Measurements from ENCODE around the gene ABCA4.

The ABCA4 gene

DNA sequence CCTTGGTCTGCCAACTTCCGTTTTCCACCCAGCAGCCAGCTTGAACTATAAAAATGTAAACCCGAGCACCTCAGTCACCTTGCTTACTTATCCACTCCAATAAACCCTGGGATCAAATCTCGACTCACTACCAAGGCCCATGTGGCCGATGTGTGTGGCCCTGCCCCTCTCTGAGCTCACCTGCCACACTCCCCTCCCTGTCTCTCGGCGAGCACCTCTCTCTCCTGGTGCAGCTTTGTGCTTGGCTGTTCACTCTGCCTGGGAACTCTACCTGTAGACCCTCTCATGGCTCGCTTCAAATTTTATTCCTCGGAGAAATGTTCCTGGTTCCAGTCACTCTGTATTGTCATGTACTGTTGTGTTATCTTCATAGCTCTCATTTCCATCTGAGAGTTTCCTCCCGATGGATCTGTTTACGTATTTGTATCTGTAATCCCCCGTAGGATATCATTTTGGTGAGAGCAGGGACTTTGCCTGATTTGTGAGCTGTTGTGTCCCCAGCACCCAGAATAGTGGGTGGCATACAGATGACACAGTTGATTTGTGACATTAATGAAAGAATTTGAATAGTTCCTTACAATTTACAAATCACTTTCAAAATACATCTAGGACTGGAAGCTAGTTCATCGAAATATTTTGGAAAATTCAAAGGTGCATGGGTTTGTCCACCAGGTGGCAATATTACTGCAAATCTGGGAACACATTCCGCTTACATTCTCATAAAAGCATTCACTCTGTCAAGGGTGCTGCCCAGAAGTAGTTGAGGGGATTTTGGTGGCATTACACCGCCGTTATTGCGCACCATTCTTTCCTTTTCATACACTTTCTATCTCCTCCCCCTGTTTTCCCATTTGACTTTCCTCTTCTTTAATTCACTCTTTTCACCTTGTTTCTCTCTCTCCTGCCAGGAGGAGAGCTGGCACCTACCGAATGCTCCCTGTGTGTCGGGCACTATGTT lies 95.3 kb downstream of the ABCA4 start:
- peak in 1 of 5 donors; percentile 16 for DNase-seq

DNA sequence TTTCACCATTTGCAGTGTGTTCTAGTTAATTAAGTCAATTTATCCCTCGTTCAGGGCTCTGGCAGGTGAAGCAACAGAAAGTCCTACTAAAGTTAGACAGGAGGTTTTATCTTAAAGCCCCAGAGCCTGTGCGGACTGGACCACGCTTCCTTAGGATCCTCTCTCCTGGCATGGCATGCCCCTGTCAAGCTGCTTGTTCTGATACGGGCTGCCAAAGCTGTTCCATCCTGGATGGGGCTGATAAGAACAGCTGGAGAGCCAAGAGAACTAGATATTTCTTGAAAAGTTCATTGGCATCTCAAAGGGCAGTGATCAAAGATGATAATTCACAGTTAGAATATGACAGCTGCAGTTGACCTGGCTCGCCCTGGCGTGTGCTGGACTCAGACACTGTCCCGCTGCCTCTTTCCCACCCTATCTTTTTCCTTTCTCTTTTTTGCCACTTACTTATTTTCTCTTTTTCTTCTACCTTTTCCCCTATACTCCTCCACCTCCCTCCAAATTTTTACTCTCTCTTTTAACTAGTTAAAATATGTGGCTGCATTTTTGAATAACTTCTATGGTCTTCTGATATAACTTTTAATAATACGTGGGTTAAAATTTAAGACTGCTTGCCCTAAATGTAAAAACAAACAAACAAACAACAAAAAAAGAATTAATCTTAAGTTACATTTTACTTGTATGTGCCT lies 96.7 kb downstream of the ABCA4 start:
- DNase-seq = no peak

DNA sequence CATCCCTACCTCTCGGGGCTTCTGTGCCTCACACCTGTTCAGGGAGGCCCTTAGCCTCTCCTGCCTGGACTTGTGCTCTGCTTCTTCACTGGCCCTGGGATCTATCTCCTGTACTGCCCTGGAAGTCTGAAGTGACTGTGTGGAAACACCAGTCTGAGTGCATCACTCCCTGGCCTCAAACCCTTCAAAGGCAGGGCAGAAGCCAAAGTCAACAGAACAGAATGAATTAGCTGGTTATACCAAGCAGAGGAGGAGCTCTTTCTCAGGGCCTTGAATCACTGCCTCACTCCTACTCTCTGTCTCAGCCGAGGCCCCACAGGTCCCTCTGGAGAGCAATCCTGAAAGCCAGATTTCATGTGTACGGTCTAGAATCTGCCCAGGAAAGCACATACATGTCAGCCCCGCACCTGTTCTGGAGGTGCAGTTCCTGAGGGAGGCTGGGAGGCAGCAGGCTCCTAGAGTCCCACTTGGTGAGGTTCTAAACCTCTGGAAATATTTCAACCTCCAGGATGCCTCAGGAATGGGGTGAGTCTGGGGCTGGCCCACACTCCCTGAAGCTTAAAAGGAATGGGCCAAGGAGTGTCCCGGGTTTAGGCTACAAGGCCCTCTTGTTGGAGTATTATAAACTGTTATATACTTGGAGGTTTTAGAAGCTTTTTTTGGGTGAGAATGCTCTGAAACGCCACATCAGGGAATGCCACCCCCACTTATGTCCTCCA lies 98.3 kb downstream of the ABCA4 start:
- DNase-seq = no peak

DNA sequence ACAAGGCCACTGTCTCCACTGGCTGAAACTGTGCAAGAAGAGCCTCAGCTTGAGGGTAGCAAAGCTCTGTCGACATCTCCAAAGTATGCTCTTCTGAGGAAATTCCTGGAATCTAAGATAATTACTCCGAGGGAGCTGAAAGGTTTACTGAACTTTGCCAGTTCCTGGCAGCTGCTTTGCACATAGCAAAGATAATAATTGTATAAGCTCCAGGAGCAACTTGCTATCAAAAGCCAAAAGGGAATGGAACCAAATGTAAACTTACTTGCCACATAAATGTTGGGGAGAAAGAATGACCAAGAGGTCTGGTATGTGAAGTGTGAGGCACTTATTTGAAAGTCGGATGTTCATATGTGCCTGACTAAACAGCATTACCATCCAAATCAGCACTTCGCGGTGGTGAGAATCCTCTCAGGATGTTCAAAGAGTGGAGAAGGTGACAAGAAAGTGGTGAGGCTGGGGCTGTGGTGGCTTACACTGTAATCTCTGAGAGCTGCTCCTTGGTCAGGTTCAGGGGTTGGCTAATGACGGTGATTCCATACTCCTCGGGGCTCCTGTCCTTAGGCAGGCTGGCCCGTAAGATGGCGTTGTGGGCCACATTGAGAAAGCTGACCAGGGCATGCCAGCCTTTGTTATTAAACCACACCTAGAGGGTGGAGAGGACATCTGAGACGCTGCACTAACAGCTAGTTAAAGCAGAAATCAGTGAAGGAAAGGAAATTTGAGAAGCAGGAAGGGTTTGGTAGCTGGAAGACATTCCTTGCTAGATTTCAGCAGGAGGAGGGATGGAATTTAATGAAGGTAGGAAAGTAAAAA lies 100.0 kb downstream of the ABCA4 start:
- no peak for DNase-seq

DNA sequence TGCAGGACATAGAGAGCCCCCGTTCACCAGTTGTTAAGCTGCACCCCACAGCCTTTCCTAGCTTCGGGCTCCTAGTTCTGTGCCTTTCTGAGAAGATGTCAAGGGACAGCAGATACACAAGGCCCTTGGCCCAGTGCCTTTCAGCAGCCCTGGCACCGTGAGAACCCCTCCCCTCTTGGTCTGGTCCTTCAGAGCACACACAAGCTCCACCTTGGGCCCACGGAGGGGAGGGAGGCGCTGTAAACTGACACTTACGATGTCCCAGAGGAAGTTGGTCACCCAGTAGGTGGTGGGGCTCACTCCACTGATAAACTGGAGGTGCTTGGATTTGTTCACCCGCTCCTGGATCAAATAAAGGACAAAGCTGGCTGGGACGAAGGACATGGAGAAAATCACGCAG lies 101.6 kb downstream of the ABCA4 start:
- DNase-seq = no peak

DNA sequence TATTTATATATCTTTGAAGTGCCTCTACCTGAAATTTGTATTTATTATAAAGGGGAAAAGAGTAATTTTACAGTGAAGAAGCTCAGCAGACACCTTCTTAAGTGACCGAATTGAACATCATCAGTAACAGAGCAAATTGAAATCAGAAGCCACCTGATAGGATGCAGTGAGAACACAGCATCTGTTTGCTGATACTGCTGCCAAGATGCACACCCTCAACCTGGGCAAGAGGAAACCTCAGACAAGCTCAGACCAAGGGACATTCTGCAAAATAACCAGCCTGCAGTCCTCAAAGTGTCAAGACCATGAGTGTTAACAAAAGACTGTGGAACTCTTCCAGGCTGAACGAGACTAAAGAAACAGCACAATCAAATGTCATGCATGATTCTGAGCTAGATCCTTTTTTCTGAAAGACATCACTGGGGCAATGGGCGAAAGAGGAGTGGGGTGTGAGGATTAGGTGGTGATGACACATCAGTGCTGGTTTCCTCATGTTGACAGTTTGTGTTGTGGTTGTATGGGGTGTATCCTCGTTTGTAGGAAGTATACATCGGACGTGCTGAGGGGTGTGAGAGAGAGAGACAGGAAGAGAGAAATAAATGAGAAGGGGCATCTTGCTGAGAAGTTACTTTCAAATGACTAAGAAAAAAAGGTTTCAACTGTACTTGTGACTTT lies 103.7 kb downstream of the ABCA4 start:
- DNase-seq = peak in 1 of 5 donors; percentile 95

DNA sequence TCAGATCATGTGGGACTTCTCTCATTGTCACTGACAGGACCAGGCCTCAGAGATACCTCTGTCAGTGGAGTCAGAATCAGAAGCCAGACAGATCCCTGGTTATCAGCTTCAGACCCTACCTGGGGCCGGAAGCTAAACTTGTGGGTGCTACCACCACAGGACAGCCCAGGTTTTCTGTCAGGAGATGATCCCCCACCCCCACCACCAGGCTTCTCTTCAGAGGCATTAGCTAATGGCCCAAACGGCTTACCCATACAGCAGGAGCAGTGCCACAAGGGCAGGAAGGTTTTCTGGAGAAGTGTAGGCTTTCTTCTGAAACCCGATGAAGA lies 105.5 kb downstream of the ABCA4 start:
- DNase-seq = no peak

DNA sequence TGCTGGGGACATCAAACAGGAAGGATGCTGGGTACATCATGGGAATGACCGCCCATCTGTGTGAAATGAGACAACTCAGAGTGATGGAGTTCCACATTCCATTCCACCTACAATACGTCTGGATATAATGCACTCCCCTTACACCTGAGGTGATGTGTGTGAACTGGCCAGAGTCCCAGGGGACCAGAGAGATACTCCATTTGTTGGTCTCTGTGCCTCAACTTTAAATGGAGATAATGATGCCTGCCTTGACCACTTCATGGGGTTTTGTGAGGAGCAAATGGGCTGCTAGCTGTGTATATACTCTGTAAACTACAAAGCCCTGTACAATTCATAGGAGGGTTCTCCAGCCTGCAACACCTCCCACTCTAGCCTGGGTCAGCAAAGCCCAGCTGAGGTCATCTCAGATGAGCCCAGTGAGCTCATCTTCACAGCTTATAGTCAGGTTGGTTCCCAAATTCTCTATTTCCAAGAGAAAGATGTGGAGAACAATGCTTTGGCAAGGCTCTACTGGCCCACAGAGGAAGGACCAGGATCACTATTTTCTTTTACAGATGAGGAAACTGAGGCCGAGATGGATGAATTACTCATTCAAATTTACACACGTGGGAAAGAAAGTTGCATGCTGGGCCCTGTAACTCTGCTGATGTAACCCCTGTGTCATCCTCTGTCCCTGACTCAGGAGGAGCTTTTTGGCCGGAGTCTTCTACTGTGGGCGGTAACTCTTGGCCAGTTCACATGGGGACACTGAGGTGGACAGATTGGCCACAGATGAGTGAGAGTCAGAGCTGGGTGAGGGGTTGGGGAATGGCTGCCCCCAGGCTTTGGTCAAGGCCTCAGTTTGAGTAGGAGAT lies 106.1 kb downstream of the ABCA4 start:
- no peak for DNase-seq

DNA sequence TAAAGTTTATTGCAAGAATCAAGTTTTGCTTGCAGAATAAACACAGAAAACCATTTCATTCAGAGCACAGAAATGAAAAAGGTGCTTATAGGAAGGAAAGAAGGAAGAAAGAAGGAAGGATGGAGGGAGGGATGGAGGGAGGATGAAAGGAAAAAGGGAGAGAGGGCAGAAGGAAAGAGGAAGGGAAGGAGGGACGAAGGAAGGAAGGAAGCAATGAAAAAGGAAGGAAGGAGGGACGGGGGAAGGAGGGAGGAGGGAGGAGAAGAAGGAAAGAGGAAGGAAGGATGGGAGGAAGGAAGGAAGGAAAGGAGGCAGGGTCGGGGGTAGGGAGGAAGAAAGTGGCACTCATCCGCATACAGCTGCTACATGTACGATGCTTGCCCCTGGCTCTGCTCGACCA lies 106.9 kb downstream of the ABCA4 start:
- no peak for DNase-seq

DNA sequence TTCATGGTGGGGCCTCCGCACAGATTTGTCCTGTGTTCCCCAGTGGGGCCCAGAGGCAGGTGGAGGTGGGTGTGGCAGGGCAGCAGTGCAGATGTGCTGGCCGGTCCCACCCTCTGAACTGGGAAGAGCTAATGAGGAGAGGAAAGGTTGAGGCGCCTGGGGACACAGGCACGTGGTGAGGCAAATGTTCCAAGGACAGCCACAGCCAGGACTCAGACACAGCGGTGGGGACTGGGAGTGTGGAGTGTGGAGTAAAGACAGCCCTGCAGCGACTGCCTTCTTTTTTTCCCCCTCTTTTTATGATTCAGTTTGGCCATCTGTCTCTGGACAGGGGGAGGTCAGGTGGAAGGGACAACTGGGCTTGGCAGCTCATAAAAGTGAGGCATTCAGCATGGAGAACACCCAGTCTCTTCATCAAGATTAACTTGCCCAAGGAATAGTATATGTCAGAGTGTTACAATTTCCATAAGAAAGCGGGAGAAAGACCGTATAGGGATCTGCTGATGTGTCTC lies 107.5 kb downstream of the ABCA4 start:
- DNase-seq = no peak

DNA sequence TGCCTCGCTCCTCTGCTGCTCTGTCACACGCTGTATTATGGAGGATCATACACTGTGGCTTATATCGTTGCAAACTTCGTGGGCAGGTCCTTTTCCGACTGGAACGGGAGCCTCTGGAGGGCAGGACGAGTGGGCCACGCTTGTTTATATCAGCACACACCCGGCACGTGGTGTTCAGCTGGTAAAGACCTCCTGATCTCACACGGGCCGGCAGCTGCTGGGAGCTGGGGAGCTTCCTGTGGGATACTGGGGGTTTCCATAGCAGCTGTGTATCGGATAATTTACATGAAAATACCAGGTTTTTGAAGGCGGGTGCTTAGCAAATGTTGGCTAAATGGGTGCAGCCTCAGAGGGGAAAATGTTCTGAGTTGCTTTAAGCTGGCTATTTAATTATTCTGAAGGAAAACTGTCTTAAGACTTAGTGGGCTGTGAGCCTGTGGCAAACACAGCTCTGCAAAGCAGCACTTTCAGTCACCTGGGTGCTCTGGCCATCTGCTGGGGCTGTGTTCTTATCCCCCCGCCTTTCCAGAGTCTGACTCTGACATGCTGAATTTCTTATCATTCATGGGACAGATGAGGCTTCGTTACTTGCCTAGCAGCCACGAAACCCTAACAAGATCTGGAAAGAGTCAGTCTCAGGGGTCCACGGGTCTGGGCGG lies 108.1 kb downstream of the ABCA4 start:
- no peak for DNase-seq

DNA sequence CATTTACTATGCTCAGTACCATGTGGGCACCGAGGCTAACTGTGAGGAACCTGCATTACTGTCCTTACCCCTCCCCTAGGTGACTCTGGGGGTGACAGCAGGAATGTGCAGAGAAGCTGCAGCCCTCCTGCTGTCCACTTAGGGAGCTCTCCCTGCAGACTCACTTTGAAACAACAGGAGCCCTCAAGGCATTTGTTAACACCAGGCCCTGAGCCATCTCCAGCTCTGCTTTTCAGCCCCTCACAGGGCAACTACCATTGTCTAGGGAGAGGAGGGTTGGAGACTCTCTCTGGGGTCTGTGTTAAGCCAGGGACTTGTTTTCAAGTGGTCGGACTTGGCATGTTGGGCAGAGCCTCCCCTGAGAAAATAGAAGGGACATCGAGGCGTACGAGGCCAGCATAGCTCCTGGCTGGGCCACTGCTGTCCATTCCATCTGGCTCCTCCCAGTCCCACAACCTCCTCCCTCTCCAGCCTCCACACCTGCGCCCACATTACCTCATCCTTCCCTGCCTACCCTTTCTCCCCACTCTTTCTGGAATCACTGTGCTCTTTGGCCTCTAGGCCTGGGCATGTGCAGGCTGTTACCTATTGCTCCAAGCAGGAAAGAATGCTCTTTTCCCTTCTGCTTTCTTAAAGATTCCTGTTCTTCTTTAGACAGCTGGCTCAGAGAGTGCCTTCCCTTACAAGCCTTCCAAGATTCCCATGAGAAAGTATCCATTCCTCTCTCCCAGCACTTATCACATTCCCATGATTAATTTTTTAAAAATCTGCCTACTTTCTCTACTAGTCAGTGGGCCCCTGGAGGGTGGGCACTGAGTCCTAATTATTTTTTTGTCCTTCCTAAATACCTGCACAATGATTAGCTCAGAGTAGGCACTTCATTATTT lies 109.0 kb downstream of the ABCA4 start:
- DNase-seq = no peak

DNA sequence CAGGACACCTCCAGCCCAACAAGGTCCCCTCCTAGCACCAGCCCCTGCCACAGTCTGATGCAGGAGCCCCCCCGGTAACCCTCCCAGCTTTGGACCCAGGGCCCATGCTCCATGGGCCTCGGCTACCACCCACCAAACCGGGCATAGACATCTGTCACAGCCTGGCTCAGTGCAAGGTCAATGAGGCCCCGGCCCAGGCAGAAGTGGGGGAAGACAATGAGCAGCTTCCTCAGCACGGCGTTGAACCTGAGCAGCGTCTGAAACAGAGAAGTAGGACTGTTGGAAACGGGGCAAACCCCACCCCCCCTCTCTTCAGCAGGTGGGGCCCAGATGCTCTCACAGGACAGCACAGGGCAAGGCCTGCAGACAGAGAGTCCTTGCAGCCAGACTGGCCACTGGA lies 109.8 kb downstream of the ABCA4 start:
- no peak for DNase-seq

DNA sequence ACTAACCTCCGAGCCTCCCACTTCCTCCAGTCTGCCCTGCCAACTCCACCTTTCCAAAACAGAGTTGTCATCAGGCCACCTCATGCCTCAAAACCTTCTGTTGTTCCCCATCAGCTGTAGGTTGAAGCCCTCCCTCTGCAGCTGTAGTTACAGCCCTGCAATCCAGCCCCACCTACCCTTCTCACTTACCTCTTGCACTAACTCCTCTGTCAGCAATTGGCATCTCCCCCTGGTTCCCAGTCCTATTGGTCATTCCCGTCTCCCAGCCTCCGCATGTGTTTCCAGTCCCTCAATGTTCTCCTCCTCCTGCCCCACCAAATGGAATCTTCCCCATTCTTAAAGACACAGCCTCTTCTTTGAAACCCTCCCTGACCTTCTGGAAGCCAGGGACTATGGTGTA lies 111.6 kb downstream of the ABCA4 start:
- no peak for DNase-seq

DNA sequence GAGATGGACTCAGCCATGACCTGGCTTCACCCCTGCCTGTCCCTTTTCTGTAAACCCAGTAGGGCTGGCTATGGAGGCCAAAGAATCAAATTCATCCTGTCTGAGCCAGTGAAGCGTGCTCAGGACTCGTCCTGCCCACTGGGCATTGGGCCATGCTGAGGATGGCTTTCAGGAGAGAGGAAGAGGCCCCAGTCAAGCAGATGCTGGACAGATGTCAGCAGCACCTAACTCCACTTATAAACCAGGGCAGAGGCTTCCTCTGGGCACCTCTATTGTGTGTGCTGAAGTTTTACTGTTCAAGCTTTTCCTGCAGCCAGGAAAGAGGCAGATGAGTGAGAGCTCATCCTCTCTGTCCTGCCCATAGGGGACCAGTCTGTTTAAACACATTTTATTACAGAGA lies 114.3 kb downstream of the ABCA4 start:
- DNase-seq = no peak

DNA sequence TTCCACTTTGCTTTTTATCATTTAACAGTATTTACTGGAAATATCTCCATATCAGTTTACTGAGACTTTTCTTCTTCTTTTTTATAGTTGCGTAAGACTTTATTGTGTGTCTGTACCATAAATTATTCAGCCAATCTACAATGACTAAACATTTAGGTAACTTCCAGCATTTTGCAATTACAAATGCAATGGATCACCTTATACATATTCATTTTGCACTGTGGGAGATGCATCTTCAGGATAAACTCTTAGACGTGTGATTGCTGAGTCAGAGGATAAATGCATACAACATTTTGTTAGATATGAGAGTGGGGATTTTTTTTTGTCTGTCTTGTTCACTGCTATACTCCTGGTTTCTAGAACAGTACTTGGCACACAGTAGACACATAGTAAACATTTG lies 116.0 kb downstream of the ABCA4 start:
- DNase-seq = no peak

DNA sequence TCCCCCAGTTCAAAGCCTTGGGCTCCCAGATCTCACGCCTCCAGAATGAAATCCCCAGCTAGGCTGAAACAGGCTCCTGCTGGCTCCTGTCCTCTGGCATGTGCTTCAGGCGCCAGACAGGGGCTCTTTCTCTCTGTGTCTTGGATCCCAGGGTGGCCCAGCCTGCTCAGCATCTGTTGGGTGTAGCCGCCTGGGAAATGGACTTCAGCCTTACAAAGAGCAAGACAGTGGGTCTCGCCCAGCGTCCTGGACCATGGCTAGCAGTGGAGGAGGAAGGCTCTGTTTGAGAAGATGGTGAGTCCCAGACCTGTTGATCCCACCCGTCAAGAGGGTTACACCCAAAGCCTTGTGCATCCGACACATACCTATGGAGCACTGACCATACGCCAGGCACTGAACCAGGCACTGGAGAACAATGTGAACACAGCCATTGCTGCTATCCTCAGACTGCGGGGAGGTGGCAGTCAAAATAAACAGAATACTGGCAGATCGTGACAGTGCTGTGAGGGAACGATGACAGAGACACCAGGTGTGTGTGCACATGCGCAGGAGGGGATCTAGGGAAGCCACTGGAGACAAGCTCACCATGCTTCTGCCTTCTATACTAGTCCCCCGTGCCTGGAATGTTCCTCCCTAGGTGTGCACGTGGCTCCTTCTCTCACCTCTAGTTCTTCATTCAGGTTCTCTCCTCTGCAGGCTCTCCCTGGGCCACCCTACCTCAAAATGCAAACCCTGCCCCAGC lies 118.7 kb downstream of the ABCA4 start:
- no peak for DNase-seq

DNA sequence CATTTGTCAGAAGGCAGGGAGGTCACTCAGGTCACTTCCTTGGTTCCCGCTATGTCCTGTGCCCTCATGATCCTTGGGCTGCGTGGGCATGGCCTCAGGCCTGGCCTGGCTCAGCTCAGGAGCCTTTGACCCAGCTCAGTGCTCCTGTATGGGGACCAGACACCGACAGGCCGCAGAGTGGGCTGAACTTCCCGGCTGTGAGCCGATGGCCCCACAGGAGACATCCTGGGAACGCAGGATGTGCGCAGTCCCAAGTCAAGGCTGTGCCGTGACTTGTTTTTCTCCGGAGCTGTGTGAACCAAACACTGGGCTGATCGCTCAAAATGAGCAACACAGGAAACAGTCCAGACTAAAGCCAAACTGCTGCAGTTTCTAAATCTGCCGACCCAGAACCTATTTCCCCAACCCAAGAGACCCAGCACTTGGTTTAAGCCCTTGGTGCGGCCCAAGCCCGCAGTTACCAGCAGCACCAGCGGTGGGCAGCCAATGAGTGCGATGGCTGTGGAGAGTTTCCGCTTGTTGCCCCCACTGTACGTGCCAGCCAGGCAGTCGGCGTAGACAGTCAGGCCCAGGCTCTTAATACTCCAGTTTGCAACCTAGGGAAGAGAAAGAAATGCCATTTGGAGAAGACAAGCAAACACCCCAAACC lies 119.4 kb downstream of the ABCA4 start:
- DNase-seq = no peak

All from T-helper 1 cell (primary cell).